Astrocyte (in vitro differentiated cells and primary cell): ENCODE data around the gene IQGAP2. TPM values are rescaled to one million over a fixed set of nuclear protein-coding genes. Genes with fewer than 3 reads are reported as not detected.

Experiments
- DNase-seq: peaks from one replicate; pipeline ENCODE4 v3.0.0-alpha.2; 2010; ENCODE audit warnings: low read depth
- FAIRE-seq: peaks from 2 replicates; lab custom pipeline; 2011; peaks lifted over from hg19 to GRCh38; lab: Jason Lieb, UNC
- H2AFZ ChIP-seq: 2 replicates; pipeline ENCODE4 v1.6.0; 2012; ENCODE audit warnings: low read depth, low read length, inconsistent platforms
- H3K27ac ChIP-seq: 2 replicates; pipeline ENCODE4 v1.5.1; 2011; ENCODE audit warnings: low read depth, low read length, inconsistent platforms
- H3K27me3 ChIP-seq: 2 replicates; pipeline ENCODE4 v1.6.0; 2011; ENCODE audit warnings: low read length, inconsistent platforms; ENCODE audit not compliant: insufficient read depth
- H3K36me3 ChIP-seq: 2 replicates; pipeline ENCODE4 v1.5.1; 2011; ENCODE audit warnings: low read length, inconsistent platforms; ENCODE audit not compliant: insufficient read depth
- H3K4me1 ChIP-seq: 2 replicates; pipeline ENCODE4 v1.5.1; 2011; ENCODE audit warnings: low read length, inconsistent platforms; ENCODE audit not compliant: insufficient read depth
- H3K4me2 ChIP-seq: 2 replicates; pipeline ENCODE4 v1.6.0; 2012; ENCODE audit warnings: low read length, inconsistent platforms
- H3K4me3 ChIP-seq: 2 replicates; pipeline ENCODE4 v1.5.1; 2011; ENCODE audit warnings: low read depth, mild to moderate bottlenecking, low read length, inconsistent platforms; ENCODE audit not compliant: insufficient read depth
- H3K79me2 ChIP-seq: 2 replicates; pipeline ENCODE4 v1.6.0; 2012; ENCODE audit warnings: mild to moderate bottlenecking, low read length, inconsistent platforms; ENCODE audit not compliant: insufficient read depth
- H3K9ac ChIP-seq: 2 replicates; pipeline ENCODE4 v1.6.0; 2012; ENCODE audit warnings: mild to moderate bottlenecking, low read length, inconsistent platforms
- H3K9me3 ChIP-seq: 2 replicates; pipeline ENCODE4 v1.5.1; 2012; ENCODE audit warnings: low read depth, mild to moderate bottlenecking, low read length, inconsistent platforms; ENCODE audit not compliant: insufficient read depth
- H4K20me1 ChIP-seq: 2 replicates; pipeline ENCODE4 v1.6.0; 2012; ENCODE audit warnings: low read length, inconsistent platforms; ENCODE audit not compliant: insufficient read depth
- H3K27ac Mint-ChIP-seq: one replicate; pipeline ENCODE4 v1.8.0; 2021; ENCODE audit warnings: mild to moderate bottlenecking, mixed read lengths; ENCODE audit not compliant: unreplicated experiment
- H3K27me3 Mint-ChIP-seq: one replicate; pipeline ENCODE4 v1.8.0; 2021; ENCODE audit warnings: low read depth, mixed read lengths; ENCODE audit not compliant: unreplicated experiment
- H3K36me3 Mint-ChIP-seq: one replicate; pipeline ENCODE4 v1.8.0; 2021; ENCODE audit warnings: low read depth, mixed read lengths; ENCODE audit not compliant: unreplicated experiment
- H3K4me1 Mint-ChIP-seq: one replicate; pipeline ENCODE4 v1.8.0; 2021; ENCODE audit warnings: low read depth, mixed read lengths; ENCODE audit not compliant: unreplicated experiment
- H3K4me3 Mint-ChIP-seq: one replicate; pipeline ENCODE4 v1.8.0; 2021; ENCODE audit warnings: mild to moderate bottlenecking, moderate library complexity, mixed read lengths; ENCODE audit not compliant: unreplicated experiment
- H3K9me3 Mint-ChIP-seq: one replicate; pipeline ENCODE4 v1.8.0; 2021; ENCODE audit warnings: mild to moderate bottlenecking, mixed read lengths; ENCODE audit not compliant: unreplicated experiment
- EZH2 ChIP-seq: IDR thresholded peaks from 2 replicates; pipeline ENCODE4 v1.6.1; 2012; ENCODE audit warnings: mild to moderate bottlenecking, low read length, inconsistent platforms; ENCODE audit not compliant: insufficient read depth
- total RNA-seq: library from RNA; stranded (reverse); gene quantifications from 2 replicates; pipeline ENCODE4 v1.2.1, GENCODE V29; 2021
- TF ChIP-seq, protein P1 (sequence below): IDR thresholded peaks from 2 replicates; pipeline ENCODE4 v1.5.1; 2011; ENCODE audit warnings: low read depth, mild to moderate bottlenecking, inconsistent platforms, low read length, moderate library complexity; ENCODE audit not compliant: insufficient read depth

The IQGAP2 gene
- total RNA-seq, 1 donor from 2014 or later: 2.9 TPM

GRCh38 chr5:76617675-76618074, 214.6 kb downstream of the IQGAP2 start:
- TF ChIP-seq, protein P1, sequence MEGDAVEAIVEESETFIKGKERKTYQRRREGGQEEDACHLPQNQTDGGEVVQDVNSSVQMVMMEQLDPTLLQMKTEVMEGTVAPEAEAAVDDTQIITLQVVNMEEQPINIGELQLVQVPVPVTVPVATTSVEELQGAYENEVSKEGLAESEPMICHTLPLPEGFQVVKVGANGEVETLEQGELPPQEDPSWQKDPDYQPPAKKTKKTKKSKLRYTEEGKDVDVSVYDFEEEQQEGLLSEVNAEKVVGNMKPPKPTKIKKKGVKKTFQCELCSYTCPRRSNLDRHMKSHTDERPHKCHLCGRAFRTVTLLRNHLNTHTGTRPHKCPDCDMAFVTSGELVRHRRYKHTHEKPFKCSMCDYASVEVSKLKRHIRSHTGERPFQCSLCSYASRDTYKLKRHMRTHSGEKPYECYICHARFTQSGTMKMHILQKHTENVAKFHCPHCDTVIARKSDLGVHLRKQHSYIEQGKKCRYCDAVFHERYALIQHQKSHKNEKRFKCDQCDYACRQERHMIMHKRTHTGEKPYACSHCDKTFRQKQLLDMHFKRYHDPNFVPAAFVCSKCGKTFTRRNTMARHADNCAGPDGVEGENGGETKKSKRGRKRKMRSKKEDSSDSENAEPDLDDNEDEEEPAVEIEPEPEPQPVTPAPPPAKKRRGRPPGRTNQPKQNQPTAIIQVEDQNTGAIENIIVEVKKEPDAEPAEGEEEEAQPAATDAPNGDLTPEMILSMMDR: no peak
- no peak for TF ChIP-seq EZH2
- no peak overlapping the region for H2AFZ ChIP-seq
- H3K79me2 ChIP-seq: peaks cover 9% of the 10 kb centered on the region
- H3K4me2 ChIP-seq: peak overlapping the region; percentile 31
- DNase-seq (peak; percentile 92), FAIRE-seq (peak; percentile 78)
- Mint-ChIP-seq H3K4me3 (peak overlapping the region; percentile 24), H3K27me3 (no peaks in the 10 kb centered on the region), H3K9me3 (peaks cover 5% of the 10 kb centered on the region), H3K27ac (peak overlapping the region; percentile 70), H3K36me3 (peaks cover 5% of the 10 kb centered on the region), H3K4me1 (peaks cover 19% of the 10 kb centered on the region)
- H3K9ac ChIP-seq: no peak overlapping the region
- peaks cover 15% of the 10 kb centered on the region for H3K4me1 ChIP-seq
- H3K36me3 ChIP-seq: no peaks in the 10 kb centered on the region
- H4K20me1 ChIP-seq: no peaks in the 10 kb centered on the region
- no peak overlapping the region for H3K4me3 ChIP-seq
- no peaks in the 10 kb centered on the region for H3K9me3 ChIP-seq
- no peaks in the 10 kb centered on the region for H3K27me3 ChIP-seq
- peak overlapping the region; percentile 65 for H3K27ac ChIP-seq

DNA sequence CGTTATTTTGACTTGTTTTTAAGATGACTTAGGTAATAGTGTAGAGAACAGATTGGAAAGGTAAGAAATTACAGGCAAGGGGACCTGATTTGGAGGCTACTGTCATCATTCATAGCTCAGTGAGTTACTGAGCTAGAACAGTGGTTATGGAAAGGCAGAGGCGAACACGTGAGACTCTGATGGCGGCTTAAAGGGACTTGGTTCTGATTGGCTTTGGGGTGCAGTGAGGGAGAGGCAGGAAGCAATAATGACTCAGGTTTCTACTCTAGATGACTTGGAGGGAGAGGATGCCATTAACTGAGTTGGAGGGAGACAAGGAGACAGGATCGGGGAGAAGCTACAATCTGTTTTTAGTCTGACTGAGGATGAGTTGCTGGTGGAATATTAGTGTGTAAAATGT, 217.1 kb downstream of the IQGAP2 start:
- Mint-ChIP-seq H3K4me1 (peaks cover 23% of the 10 kb centered on the region), H3K9me3 (peaks cover 5% of the 10 kb centered on the region), H3K27me3 (no peaks in the 10 kb centered on the region), H3K36me3 (peaks cover 5% of the 10 kb centered on the region), H3K4me3 (no peak overlapping the region), H3K27ac (no peak overlapping the region)
- H3K27ac ChIP-seq: no peak overlapping the region
- H3K36me3 ChIP-seq: no peaks in the 10 kb centered on the region
- H2AFZ ChIP-seq: no peak overlapping the region
- no peak overlapping the region for H3K4me2 ChIP-seq
- no peak for DNase-seq
- peaks cover 15% of the 10 kb centered on the region for H3K4me1 ChIP-seq
- no peak overlapping the region for H3K4me3 ChIP-seq
- H4K20me1 ChIP-seq: no peaks in the 10 kb centered on the region
- H3K27me3 ChIP-seq: no peaks in the 10 kb centered on the region
- peaks cover 9% of the 10 kb centered on the region for H3K79me2 ChIP-seq
- no peak overlapping the region for H3K9ac ChIP-seq
- H3K9me3 ChIP-seq: no peaks in the 10 kb centered on the region
- FAIRE-seq: no peak
- no peak for TF ChIP-seq EZH2
- TF ChIP-seq, protein P1: no peak

- H3K9me3 ChIP-seq: no peaks in the 10 kb centered on the region
- H3K4me1 Mint-ChIP-seq: peaks cover 18% of the 10 kb centered on the region
- H3K36me3 Mint-ChIP-seq: peaks cover 5% of the 10 kb centered on the region
- peak overlapping the region; percentile 85 for H3K4me2 ChIP-seq
- no peaks in the 10 kb centered on the region for H3K27me3 Mint-ChIP-seq
- peaks cover 5% of the 10 kb centered on the region for H3K9me3 Mint-ChIP-seq
- no peaks in the 10 kb centered on the region for H3K27me3 ChIP-seq
- DNase-seq: no peak
- H4K20me1 ChIP-seq: no peaks in the 10 kb centered on the region
- no peak for FAIRE-seq
- peak overlapping the region; percentile 83 for H3K4me3 Mint-ChIP-seq
- peak overlapping the region; percentile 67 for H3K4me3 ChIP-seq
- H2AFZ ChIP-seq: no peak overlapping the region
- peak overlapping the region; percentile 64 for H3K9ac ChIP-seq
- peak overlapping the region; percentile 17 for H3K27ac Mint-ChIP-seq
- H3K27ac ChIP-seq: peak overlapping the region; percentile 28
- TF ChIP-seq, protein P1: no peak
- no peak for TF ChIP-seq EZH2
- peaks cover 9% of the 10 kb centered on the region for H3K79me2 ChIP-seq
- H3K4me1 ChIP-seq: peaks cover 13% of the 10 kb centered on the region
- no peaks in the 10 kb centered on the region for H3K36me3 ChIP-seq
These were observed 219.0 kb downstream of the IQGAP2 start for GRCh38 chr5:76622076-76622475.
